Measurements from ENCODE around the gene ANKS3.

ANKS3 gene

DNA sequence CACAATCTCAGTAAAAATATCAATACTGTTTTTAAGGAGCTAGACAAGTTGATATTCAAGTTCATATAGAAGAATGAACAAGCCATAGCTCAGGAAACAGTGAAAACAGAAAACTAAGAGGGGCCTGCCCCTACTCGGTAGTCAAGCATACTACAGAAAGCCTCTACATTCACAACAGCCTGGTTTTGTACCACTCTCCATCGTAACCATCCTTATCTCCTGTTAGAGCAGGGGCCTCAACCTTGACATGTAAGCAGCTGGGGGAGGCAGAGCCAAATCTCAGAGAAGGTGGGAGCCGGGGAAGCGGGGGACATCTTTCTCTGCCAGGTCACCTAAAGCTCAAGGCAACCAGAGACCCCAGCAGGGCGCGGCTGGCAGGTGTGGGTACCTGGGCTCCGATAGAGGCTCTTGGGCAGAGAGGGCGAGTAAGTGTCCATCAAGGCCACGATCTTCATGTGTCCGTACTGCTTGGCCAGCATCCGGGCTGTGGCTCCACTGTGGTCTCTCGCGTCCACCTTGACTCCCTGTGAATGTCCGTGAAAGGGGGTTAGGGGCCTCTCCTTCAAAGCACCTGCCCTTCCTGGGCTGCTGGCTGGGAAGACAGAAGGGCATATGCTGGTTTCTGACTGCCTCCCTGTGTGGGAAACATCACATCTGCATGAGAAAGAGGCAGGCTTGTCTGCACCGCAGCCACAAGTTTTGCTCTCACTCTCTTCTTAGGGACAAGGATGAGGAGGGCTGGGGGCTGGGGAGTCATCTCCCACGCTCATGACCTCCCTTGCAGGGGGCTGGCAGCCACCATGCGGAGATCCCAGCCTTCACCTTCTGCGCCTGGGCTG, 20.2 kb downstream of the ANKS3 start:
- Mint-ChIP-seq H3K27me3 (ENCODE audit: low read depth) (no peaks in the 10 kb centered on the region), H3K4me1 (no peaks in the 10 kb centered on the region), H3K9me3 (no peaks in the 10 kb centered on the region), H3K4me3 (no peak overlapping the region), H3K27ac (no peak overlapping the region), H3K36me3 (ENCODE audit: low read depth) (peaks cover 48% of the 10 kb centered on the region)
- TF ChIP-seq, protein P1, sequence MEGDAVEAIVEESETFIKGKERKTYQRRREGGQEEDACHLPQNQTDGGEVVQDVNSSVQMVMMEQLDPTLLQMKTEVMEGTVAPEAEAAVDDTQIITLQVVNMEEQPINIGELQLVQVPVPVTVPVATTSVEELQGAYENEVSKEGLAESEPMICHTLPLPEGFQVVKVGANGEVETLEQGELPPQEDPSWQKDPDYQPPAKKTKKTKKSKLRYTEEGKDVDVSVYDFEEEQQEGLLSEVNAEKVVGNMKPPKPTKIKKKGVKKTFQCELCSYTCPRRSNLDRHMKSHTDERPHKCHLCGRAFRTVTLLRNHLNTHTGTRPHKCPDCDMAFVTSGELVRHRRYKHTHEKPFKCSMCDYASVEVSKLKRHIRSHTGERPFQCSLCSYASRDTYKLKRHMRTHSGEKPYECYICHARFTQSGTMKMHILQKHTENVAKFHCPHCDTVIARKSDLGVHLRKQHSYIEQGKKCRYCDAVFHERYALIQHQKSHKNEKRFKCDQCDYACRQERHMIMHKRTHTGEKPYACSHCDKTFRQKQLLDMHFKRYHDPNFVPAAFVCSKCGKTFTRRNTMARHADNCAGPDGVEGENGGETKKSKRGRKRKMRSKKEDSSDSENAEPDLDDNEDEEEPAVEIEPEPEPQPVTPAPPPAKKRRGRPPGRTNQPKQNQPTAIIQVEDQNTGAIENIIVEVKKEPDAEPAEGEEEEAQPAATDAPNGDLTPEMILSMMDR (IDR thresholded peaks at IDR 0.05; ENCODE audit: unreplicated experiment in 3 of 3): no peak

DNA sequence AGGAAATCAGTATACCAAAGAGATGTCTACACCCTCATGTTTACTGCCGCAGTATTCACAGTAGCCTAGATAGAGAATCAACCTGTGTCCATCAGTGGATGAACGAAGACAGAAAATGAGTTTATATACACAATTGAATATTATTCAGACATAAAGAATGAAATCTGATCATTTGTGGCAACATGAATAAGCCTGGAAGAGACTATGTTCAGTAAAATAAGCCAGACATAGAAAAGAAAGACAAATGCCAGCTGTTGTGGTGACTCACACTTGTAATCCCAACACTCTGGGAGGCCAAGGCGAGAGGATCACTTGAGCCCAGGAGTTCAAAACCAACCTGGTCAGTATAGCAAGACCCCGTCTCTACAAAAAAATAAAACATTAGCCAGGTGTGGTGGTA, 24.6 kb downstream of the ANKS3 start:
- Mint-ChIP-seq H3K4me3 (no peak overlapping the region), H3K27me3 (ENCODE audit: low read depth) (no peaks in the 10 kb centered on the region), H3K36me3 (ENCODE audit: low read depth) (peaks cover 58% of the 10 kb centered on the region), H3K27ac (no peak overlapping the region), H3K4me1 (peaks cover 8% of the 10 kb centered on the region), H3K9me3 (no peaks in the 10 kb centered on the region)
- TF ChIP-seq, protein P1 (IDR thresholded peaks at IDR 0.05; ENCODE audit: unreplicated experiment in 3 of 3): no peak

DNA sequence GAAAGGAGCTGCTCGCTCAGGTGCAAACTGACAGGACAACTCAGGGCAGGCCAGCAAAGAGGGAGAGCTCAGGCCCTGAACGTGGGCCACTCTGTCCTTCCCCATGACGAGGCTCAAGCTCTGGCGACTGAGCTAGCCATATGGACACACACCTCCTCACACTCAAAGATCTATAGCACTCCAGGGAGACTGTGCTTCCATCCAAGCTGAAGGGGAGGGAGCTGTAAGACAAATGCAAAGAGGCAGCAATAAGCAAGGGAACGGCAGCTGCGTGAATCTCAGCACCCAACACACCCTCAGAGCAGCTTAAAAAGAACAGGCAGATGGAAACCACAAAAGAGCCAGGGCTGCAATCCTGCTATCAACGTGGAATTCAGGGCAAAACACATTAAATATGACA, 27.2 kb downstream of the ANKS3 start:
- H3K36me3 Mint-ChIP-seq (ENCODE audit: low read depth): peaks cover 50% of the 10 kb centered on the region
- H3K27me3 Mint-ChIP-seq (ENCODE audit: low read depth): no peaks in the 10 kb centered on the region
- no peak overlapping the region for H3K4me3 Mint-ChIP-seq
- TF ChIP-seq, protein P1 (IDR thresholded peaks at IDR 0.05; ENCODE audit: unreplicated experiment in 3 of 3): no peak
- no peaks in the 10 kb centered on the region for H3K9me3 Mint-ChIP-seq
- peak overlapping the region in 1 of 3 experiments; percentile 74 for H3K27ac Mint-ChIP-seq
- H3K4me1 Mint-ChIP-seq: peaks cover 8% of the 10 kb centered on the region

DNA sequence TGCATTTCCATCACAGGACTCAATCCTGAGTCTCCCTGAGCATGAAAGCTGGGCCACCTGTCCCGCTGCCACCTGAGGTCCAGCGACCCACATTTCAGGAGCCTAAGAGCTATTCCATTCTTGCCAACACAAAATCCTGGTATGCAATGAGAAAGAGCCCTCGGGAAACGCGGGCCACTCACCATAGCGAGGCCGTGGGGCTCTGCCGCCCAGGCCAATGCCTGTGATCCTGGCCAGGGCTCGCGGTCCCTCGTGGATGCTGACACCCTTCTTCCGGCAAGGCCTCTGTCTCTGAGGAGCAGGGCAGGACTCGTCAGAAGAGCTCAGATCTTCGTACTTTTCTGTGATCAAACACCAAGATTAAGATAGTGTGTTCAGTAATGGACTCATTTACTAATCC, 29.2 kb downstream of the ANKS3 start:
- Mint-ChIP-seq H3K9me3 (no peaks in the 10 kb centered on the region), H3K27me3 (ENCODE audit: low read depth) (no peaks in the 10 kb centered on the region), H3K4me3 (no peak overlapping the region), H3K4me1 (peaks cover 8% of the 10 kb centered on the region), H3K27ac (no peak overlapping the region), H3K36me3 (ENCODE audit: low read depth) (peaks cover 40% of the 10 kb centered on the region)
- TF ChIP-seq, protein P1 (IDR thresholded peaks at IDR 0.05; ENCODE audit: unreplicated experiment in 3 of 3): no peak

DNA sequence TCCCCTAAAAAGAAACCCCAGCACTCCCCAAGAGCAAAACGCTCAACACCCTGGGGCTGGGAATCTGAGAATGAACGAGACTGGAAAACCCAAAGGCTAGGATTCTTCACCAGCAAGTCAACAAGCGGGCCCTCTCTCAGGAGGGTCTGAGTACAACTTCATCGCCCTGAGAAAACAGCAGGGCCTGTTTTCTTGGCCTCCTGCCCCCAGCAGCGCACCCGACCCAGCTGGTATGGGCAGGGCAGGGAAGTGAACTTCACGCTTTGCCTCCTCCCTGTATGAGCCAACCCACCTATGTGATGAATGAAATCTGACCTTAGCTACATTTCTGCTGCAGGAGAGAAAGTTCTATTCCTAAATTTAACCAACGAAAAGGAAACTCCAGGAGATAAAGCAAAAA, 29.6 kb downstream of the ANKS3 start:
- TF ChIP-seq, protein P1 (IDR thresholded peaks at IDR 0.05; ENCODE audit: unreplicated experiment in 3 of 3): no peak
- Mint-ChIP-seq H3K4me1 (peaks cover 8% of the 10 kb centered on the region), H3K9me3 (no peaks in the 10 kb centered on the region), H3K36me3 (ENCODE audit: low read depth) (peaks cover 40% of the 10 kb centered on the region), H3K27me3 (ENCODE audit: low read depth) (no peaks in the 10 kb centered on the region), H3K27ac (no peak overlapping the region), H3K4me3 (no peak overlapping the region)

DNA sequence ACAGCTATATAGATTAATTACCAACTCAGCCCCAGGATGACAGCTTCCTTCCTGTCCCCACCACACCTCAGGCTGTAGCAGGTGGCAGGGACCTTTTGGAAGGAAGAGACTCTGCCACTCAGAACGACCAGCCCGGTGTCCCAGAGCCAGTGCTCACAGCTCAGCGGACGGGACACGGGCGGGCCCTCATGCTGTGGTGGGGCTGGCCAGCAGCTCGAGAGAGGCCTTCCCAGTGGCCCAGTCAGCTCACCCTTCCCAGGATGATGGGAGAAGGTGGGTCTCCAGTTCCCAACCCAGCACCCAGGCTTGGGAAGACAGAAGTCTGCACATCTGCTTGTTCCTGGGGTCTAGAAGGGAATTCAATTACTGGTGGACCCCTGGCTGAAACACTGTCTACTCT, 30.2 kb downstream of the ANKS3 start:
- Mint-ChIP-seq H3K9me3 (no peaks in the 10 kb centered on the region), H3K4me3 (no peak overlapping the region), H3K27ac (no peak overlapping the region), H3K36me3 (ENCODE audit: low read depth) (peaks cover 43% of the 10 kb centered on the region), H3K4me1 (peaks cover 8% of the 10 kb centered on the region), H3K27me3 (ENCODE audit: low read depth) (no peaks in the 10 kb centered on the region)
- TF ChIP-seq, protein P1 (IDR thresholded peaks at IDR 0.05; ENCODE audit: unreplicated experiment in 3 of 3): no peak

Data from nephron (organoid).